ENCODE measurements around the gene SF3B1. TPM values are rescaled to one million over a fixed set of nuclear protein-coding genes. Genes with fewer than 3 reads are reported as not detected.

SF3B1 gene
- total and polyA plus RNA-seq, 2 of the 13 experiments (the other 11 are each of a cell fraction or from before 2014, with no cell fraction given), result 387 to 750 TPM

DNA sequence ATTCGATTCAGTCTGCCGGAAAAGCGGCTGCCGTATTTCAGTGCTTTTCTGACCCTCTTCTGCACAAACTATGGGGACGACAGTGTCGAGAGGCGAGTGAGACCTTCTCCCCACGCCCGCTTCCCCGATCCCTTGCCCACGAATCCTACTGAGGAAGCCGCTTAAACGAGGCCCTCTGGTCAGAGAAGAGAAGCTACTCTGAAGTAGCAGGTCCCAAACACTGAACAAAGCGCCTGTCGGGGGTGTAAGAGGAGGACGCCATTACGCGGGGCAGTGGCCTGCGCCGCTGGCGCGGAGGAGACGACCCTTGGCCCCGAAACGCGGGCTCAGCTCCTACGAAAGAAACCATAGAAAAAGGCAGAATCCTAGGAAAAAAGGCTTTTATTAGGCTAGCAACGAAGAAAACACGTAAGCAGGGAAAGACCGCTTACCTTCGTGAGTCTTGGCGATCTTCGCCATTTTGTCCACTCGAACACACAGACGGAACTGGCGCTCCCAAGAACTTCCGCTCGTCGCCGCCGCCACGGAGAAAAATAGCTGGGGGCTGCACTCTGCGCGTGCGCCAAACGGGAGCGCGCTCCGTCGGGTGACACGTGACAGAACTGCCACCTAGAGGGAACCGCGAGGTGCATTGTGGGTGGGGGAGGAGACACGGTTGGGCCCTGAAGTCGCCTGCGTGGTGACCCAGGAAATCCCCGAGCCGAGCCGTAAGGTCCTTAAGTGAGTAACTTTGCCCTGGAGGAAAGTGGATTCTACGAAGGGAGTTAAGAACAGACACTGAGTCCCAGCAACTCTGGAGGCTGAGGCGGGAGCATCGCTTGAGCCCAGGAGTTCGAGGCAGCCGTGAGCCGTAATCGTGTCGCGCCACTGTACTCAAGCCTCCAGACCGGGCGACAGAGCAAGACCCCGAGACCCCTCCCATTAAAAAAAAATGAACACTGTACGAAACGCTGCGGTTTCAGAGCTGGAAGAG is at the start of gene SF3B1 (continued):
- TF ChIP-seq RAD51 (IDR thresholded peaks at IDR 0.05; ENCODE audit: borderline replicate concordance), result peak; percentile 96
- TF ChIP-seq, protein P1, sequence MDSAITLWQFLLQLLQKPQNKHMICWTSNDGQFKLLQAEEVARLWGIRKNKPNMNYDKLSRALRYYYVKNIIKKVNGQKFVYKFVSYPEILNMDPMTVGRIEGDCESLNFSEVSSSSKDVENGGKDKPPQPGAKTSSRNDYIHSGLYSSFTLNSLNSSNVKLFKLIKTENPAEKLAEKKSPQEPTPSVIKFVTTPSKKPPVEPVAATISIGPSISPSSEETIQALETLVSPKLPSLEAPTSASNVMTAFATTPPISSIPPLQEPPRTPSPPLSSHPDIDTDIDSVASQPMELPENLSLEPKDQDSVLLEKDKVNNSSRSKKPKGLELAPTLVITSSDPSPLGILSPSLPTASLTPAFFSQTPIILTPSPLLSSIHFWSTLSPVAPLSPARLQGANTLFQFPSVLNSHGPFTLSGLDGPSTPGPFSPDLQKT (CRISPR knock-in tag; IDR thresholded peaks at IDR 0.05; ENCODE audit: borderline replicate concordance), result no peak; the same call in 1 of the 2 replicates
- 0 out of 2 replicates have a peak, but pooled peaks have one; percentile 14 for TF ChIP-seq MAF1 (CRISPR knock-in tag; IDR thresholded peaks at IDR 0.05; ENCODE audit: borderline replicate concordance)
- no peak; the same call in 1 of the 2 replicates for TF ChIP-seq SMAD3 (CRISPR knock-in tag; IDR thresholded peaks at IDR 0.05)
- peak; percentile 85 for TF ChIP-seq ZNF776 (CRISPR knock-in tag; IDR thresholded peaks at IDR 0.05)
- TF ChIP-seq ZSCAN31 (CRISPR knock-in tag; IDR thresholded peaks at IDR 0.05; ENCODE audit: low read depth), result peak; percentile 70; the same call in 1 of the 2 replicates
- TF ChIP-seq, protein P2, sequence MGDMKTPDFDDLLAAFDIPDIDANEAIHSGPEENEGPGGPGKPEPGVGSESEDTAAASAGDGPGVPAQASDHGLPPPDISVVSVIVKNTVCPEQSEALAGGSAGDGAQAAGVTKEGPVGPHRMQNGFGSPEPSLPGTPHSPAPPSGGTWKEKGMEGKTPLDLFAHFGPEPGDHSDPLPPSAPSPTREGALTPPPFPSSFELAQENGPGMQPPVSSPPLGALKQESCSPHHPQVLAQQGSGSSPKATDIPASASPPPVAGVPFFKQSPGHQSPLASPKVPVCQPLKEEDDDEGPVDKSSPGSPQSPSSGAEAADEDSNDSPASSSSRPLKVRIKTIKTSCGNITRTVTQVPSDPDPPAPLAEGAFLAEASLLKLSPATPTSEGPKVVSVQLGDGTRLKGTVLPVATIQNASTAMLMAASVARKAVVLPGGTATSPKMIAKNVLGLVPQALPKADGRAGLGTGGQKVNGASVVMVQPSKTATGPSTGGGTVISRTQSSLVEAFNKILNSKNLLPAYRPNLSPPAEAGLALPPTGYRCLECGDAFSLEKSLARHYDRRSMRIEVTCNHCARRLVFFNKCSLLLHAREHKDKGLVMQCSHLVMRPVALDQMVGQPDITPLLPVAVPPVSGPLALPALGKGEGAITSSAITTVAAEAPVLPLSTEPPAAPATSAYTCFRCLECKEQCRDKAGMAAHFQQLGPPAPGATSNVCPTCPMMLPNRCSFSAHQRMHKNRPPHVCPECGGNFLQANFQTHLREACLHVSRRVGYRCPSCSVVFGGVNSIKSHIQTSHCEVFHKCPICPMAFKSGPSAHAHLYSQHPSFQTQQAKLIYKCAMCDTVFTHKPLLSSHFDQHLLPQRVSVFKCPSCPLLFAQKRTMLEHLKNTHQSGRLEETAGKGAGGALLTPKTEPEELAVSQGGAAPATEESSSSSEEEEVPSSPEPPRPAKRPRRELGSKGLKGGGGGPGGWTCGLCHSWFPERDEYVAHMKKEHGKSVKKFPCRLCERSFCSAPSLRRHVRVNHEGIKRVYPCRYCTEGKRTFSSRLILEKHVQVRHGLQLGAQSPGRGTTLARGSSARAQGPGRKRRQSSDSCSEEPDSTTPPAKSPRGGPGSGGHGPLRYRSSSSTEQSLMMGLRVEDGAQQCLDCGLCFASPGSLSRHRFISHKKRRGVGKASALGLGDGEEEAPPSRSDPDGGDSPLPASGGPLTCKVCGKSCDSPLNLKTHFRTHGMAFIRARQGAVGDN (CRISPR knock-in tag; IDR thresholded peaks at IDR 0.05), result peak; percentile 98
- 0 out of 2 replicates have a peak, but pooled peaks have one; percentile 15 for TF ChIP-seq CEBPG (CRISPR knock-in tag; IDR thresholded peaks at IDR 0.05)
- peak; percentile 62; the same call in 1 of the 2 replicates for TF ChIP-seq ZNF615 (CRISPR knock-in tag; IDR thresholded peaks at IDR 0.05; ENCODE audit: borderline replicate concordance)
- TF ChIP-seq SP1 (IDR thresholded peaks at IDR 0.05), result no peak
- TF ChIP-seq SP1 (CRISPR knock-in tag; IDR thresholded peaks at IDR 0.05), result peak; percentile 56; the same call in 1 of the 2 replicates
- TF ChIP-seq ZNF138 (CRISPR knock-in tag; IDR thresholded peaks at IDR 0.05; ENCODE audit: low read depth), result peak; percentile 97; the same call in 1 of the 2 replicates
- TF ChIP-seq ZMYM4 (CRISPR knock-in tag; IDR thresholded peaks at IDR 0.05), result peak; percentile 89
- TF ChIP-seq, protein P3, sequence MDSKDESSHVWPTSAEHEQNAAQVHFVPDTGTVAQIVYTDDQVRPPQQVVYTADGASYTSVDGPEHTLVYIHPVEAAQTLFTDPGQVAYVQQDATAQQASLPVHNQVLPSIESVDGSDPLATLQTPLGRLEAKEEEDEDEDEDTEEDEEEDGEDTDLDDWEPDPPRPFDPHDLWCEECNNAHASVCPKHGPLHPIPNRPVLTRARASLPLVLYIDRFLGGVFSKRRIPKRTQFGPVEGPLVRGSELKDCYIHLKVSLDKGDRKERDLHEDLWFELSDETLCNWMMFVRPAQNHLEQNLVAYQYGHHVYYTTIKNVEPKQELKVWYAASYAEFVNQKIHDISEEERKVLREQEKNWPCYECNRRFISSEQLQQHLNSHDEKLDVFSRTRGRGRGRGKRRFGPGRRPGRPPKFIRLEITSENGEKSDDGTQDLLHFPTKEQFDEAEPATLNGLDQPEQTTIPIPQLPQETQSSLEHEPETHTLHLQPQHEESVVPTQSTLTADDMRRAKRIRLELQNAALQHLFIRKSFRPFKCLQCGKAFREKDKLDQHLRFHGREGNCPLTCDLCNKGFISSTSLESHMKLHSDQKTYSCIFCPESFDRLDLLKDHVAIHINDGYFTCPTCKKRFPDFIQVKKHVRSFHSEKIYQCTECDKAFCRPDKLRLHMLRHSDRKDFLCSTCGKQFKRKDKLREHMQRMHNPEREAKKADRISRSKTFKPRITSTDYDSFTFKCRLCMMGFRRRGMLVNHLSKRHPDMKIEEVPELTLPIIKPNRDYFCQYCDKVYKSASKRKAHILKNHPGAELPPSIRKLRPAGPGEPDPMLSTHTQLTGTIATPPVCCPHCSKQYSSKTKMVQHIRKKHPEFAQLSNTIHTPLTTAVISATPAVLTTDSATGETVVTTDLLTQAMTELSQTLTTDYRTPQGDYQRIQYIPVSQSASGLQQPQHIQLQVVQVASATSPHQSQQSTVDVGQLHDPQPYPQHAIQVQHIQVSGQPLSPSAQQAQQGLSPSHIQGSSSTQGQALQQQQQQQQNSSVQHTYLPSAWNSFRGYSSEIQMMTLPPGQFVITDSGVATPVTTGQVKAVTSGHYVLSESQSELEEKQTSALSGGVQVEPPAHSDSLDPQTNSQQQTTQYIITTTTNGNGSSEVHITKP (CRISPR knock-in tag; IDR thresholded peaks at IDR 0.05; ENCODE audit: low read depth), result peak; percentile 53; the same call in 1 of the 2 replicates
- peak; percentile 84; the same call in 1 of the 2 replicates for TF ChIP-seq ATF6 (CRISPR knock-in tag; conservative IDR thresholded peaks at IDR 0.05)
- peak; percentile 89 for TF ChIP-seq SP4 (CRISPR knock-in tag; IDR thresholded peaks at IDR 0.05)
